Pulmonary artery endothelial cell (primary cell): ENCODE results near the gene WDR93. TPM values are rescaled to one million over a fixed set of nuclear protein-coding genes. Genes with fewer than 3 reads are reported as not detected.
A peak's percentile ranks its signal among the peaks of the same experiment; 100 is the strongest.

ENCODE experiments used
- DNase-seq: peaks from one replicate; pipeline ENCODE4 v3.0.0-alpha.2; 2011; ENCODE audit warnings: low read depth, low spot score
- total RNA-seq: library from RNA; depleted of rRNA; stranded (reverse); fragments of >200 nt; gene quantifications from 2 replicates; pipeline ENCODE4 v1.2.3, GENCODE V29; 2014

WDR93 gene
- total RNA-seq, 1 donor from 2014 or later, result under 0.01 TPM

GRCh38 chr15:89747708-89748682 lies 57.4 kb downstream of the WDR93 start:
- DNase-seq, result no peak

DNA sequence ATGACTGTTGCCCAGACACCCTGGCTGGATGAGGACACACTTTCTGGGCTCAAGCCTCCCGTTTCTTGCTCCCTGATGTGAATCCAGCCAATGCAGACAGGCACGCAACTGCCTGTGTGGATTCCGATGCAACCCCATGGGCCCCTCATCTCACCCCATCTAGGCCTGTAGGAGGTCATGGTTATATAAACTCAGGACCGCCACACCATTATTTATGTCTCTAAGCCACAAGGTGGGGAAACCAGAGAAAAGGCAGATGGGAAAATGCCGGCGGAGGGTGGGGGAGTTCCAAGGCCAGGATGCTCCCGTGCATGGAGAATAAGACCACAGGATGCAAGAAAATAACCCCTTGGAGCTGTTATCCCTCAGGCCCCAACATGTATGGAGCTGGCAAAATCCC lies 58.4 kb downstream of the WDR93 start:
- no peak for DNase-seq

GRCh38 chr15:89749526-89749925 lies 58.9 kb downstream of the WDR93 start:
- DNase-seq, result no peak

- DNase-seq, result no peak
Measured at GRCh38 chr15:89749951-89750559, 59.4 kb downstream of the WDR93 start.

DNA sequence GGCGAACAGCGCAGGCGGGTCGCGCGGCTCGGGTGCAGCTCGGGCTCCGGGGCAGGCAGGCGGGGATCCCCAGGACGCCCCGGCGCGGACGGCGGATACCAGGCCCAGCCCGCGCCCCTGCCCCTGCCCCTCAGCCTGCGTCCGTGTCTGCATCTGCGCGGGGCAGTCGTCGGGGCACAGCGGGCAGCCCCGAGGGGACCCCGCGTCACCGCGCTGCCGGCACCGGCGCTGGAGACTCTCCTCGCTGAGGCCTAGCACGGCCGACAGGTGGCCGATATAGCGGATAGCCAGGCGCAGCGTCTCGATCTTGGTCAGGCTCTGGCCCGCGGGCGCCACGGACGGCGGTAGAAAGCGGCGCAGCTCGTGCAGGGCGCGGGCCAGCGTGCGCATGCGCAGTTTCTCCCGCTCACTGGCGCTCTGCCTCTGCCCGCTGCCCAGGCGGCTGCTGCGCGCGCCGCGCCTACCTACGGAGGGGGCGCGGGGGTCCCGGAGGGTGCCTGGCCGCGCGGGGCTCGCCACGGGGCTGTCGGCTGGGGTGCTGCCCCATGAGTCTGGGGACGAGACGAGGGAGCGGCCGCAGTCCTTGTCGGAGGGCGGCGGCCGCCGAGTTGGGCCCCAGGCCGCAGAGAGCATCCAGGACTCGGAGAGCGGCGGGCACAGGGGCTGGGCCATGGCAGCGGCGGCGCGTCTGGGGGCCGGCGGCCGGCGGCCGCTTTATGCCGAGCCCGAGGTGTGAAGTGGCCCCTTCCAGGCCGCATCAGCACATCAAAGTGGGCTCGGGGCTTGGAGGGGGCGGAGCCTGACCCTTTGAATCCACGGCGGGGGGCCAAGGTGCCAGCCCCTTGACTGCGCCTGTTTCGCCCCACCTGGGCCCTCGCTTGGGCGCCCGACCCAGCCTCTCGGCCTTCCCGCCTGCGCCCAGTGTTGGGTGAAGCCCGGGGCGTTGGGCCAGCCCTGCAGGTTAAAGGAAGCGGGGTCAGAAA lies 60.2 kb downstream of the WDR93 start, which contains the start of gene MESP1:
Gene MESP1 (minus strand): TSS at position 690 of the 983 bp plus-strand sequence. CDS start 18 bp downstream, at position 672.
- DNase-seq, result peak; percentile 65

DNA sequence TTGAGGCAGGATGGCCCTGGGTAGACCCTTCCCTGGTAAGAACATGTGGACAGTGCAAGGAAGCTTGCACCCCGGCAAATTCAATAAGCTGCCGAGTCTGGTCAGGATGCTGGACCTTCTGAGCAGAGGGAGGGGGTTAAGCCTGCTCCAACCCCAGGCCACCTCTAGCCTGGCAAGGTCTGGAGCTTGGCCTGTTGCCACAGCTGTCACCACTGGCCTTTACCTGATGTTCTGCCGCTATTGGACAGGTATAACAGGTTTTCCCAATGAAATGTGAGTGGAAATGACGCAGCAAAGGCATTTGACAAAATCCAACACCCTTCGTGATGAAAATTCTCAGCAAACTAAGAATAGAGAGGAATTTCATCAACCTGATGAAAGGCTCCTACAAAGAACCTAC lies 61.1 kb downstream of the WDR93 start:
- no peak for DNase-seq

DNA sequence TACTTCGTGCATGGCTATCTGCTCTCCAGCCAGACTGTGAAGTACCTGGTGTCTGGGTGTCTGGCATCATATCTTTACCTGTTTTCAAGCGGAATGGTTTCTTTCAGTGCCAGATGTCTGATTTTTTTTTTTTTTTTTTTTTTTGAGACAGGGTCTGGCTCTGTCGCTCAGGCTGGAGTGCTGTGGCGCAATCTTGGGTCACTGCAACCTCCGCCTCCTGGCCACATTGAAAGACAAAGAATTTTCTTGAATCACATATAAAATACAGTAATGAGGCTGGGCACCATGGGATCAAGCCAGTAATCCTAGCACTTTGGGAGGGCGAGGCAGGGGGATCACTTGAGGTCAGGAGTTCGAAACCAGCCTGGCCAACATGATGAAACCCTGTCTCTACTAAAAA lies 63.2 kb downstream of the WDR93 start:
- DNase-seq, result no peak

DNA sequence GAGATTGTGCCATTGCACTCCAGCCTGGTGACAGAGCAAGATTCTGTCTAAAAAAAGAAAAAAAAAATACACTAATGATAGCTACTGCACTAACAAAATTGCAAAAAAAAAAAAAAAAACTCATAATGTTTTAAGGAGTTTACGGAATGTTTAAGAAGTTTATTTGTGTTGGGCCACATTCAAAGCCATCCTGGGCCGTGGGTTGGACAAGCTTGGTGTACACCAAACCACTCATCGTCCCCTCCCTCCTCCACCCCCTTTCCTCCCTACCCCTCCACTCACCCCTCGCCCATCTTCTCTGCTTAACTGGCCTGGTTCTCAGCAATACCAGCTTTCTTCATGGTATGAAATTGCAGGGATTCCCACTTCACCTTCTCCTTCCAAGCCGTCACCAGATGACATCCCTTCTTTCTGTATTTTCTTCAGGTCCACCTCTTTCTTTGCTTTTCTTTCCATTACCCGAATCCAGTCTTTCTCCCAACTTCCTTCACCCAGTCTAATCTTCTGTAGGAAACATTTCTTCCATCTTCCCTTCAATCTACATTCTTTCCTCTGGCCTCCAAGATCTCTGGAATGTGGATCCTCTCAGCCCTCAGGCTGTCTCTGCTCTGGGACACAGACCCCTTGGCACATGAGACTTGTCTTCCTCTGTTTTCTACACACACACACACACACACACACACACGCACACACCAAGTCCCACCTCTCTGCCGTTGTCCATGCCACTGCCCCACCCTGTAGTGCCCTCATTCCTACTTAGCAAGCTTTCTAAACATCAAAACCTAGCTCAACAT lies 63.9 kb downstream of the WDR93 start:
- no peak for DNase-seq

DNA sequence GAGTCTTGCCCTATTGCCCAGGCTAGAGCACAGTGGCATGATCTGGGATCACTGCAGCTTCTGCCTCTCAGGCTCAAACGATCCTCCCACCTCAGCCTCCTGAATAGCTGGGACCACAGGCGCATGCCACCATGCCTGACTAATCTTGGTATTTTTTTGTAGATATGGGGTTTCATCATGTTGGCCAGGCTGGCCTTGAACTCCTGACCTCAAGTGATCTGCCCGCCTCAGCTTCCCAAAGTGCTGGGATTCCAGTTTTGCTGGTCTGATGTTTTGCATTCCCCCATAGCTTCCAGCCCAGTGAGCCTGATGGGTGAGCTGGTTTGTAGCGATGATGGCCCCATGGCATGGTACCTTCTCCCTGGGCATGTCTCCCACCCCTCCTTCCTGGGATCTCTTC lies 65.1 kb downstream of the WDR93 start:
- no peak for DNase-seq

- DNase-seq, result no peak
Measured at GRCh38 chr15:89756897-89757296, 66.3 kb downstream of the WDR93 start.

GRCh38 chr15:89758283-89758682 lies 67.7 kb downstream of the WDR93 start:
- no peak for DNase-seq

- no peak for DNase-seq
Measured at GRCh38 chr15:89758981-89759380, 68.4 kb downstream of the WDR93 start.

GRCh38 chr15:89759835-89760234 lies 69.2 kb downstream of the WDR93 start:
- DNase-seq, result no peak

GRCh38 chr15:89760303-89761008 lies 69.8 kb downstream of the WDR93 start:
- DNase-seq, result no peak

DNA sequence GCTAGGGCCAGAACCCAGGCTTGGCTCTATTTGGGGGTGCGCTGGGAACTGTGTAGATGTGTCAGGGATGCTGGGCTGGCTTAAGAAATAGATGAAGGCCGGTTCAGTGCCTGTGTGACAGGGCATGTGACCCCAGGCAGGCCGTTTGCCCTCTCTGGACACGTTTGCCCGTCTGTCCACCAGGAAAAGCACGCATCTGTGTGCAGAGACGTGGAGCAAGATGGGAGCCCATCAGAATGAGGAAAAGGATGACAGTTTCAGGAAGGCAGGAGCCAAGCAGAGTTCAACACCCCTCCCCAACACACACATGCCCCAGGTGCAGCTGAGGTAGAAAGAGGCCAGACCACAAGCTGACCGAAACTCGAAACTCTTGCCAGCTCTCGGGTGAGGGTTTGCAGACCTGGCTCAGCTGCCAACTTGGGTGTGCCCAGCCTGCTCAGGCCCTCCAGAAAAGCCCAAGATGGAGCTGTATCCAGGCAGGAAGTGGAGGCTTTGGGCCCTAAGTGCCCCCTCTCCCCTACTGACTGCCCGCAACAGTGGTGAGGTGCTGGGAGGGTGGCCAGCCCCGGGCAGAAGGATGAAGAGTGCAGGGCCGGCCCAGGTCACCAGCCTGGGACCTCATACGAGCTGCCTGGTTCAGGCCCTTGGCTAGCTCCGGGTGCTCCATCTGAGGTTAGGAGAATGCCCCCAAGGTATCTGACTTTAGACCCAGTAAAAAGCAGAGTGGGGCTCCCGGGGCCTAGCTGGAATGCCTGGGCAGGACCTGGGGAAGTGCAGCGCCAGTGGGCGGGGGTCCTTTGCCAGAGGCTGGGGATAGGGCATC lies 70.6 kb downstream of the WDR93 start:
- no peak for DNase-seq

DNA sequence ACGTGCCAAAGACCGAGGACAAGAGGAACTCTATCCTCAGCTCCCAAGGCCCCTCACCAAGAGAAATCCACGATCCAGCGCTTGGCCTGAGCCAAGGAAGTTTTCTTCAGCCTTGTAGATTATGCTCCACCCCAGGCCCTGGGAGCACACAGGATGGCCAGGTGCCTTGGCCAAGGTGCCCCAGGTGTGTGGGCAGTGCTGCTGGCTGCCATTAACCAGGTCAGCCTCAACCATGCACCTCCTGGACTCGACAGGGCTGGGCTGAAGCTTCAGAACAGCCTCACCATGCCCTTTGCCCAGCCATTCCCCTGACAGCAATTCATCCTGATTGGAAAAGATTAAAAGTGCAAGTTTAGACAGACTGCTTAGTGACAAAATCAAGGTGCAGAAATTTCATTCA lies 71.3 kb downstream of the WDR93 start:
- DNase-seq, result no peak

DNA sequence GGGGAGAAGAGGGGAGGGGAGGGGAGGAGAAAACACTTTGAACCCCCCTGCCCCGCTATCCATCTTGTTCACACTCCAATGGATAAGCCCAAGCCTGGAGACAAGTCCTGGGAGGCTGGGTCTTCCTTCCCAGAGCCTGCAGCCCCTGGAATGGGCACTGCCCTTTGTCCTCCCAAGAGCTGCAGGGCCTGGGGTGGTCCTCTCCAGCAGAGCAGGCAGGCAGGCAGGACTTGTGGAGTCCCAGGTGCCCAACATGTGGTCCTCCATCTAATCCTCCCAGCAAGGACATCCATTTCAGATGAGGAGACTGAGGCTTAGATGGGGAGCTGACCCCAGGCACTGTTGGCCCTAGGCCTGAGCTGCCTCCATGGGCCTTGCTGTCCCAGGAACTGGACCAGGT lies 75.1 kb downstream of the WDR93 start:
- DNase-seq, result no peak

GRCh38 chr15:89766357-89767311 lies 76.0 kb downstream of the WDR93 start:
- no peak for DNase-seq
